ENCODE measurements around the gene RNF167. TPM values are rescaled to one million over a fixed set of nuclear protein-coding genes. Genes with fewer than 3 reads are reported as not detected.

The RNF167 gene
- total and polyA plus RNA-seq, 2 of the 13 experiments (the other 11 are each of a cell fraction or from before 2014, with no cell fraction given), result 44.1 to 45.4 TPM

DNA sequence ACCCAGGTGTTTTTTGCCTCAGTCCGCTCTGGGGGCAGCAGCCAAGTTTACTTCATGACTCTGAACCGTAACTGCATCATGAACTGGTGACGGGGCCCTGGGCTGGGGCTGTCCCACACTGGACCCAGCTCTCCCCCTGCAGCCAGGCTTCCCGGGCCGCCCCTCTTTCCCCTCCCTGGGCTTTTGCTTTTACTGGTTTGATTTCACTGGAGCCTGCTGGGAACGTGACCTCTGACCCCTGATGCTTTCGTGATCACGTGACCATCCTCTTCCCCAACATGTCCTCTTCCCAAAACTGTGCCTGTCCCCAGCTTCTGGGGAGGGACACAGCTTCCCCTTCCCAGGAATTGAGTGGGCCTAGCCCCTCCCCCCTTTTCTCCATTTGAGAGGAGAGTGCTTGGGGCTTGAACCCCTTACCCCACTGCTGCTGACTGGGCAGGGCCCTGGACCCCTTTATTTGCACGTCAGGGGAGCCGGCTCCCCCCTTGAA lies 42.8 kb upstream of the RNF167 start:
- H3K36me3 ChIP-seq (replicated peaks in 1 of 2; ENCODE audit: control insufficient read depth in 1 of 2, insufficient read depth in 2 of 2, low read length in 2 of 2), result peaks cover 26 to 50% of the 10 kb centered on the region in 2 experiments; a peak in 4 of 5 replicates
- no peaks in the 10 kb centered on the region for H3K27me3 ChIP-seq (ENCODE audit: control insufficient read depth in 1 of 2, insufficient read depth in 2 of 2, low read length in 2 of 2)
- no TSS peak for BruUV-seq (replicated peaks)
- H2AFZ ChIP-seq (ENCODE audit: low read length), result no peak overlapping the region
- POLR2A ChIA-PET, result no interaction called here
- H3K79me2 ChIP-seq (ENCODE audit: insufficient read depth, low read length), result no peaks in the 10 kb centered on the region
- in situ Hi-C loops (cut with HindIII; ENCODE audit: extremely low pct_ligation_motif_present, low pct_unique_long_range_greater_than_20kb), result loop anchor here (10.0 kb wide), 1 partner anchor 342 kb away; the partner anchor contains the start of gene MYBBP1A
- DNase-seq (ENCODE audit: low spot score) (no peak), ATAC-seq (no peak), FAIRE-seq (no peak)
- H3K9ac ChIP-seq (ENCODE audit: insufficient read depth, low read depth, low read length), result no peak overlapping the region
- no peak overlapping the region for H3K4me3 ChIP-seq (replicated peaks in 1 of 3; ENCODE audit: insufficient read depth in 1 of 3, low read depth in 2 of 3, low read length in 3 of 3)
- TF ChIP-seq MAZ (IDR thresholded peaks at IDR 0.05; ENCODE audit: borderline replicate concordance, low read depth, low read length) (no peak), MAZ (CRISPR knock-in tag; IDR thresholded peaks at IDR 0.05; ENCODE audit: low read depth) (no peak), YY1 (IDR thresholded peaks at IDR 0.05; ENCODE audit: insufficient read depth, insufficient replicate concordance, low read depth, low read length) (no peak), ZNF652 (CRISPR knock-in tag; IDR thresholded peaks at IDR 0.05; ENCODE audit: borderline replicate concordance, low read depth) (no peak), ZNF510 (CRISPR knock-in tag; IDR thresholded peaks at IDR 0.05; ENCODE audit: low read depth) (no peak)
- intact Hi-C loops (cut with micrococcal nuclease; ENCODE audit: unreplicated experiment), result no loop called here
- CTCF ChIA-PET (ENCODE audit: low intra/inter-chr PET ratio, low total read pairs), result no interaction called here
- no peaks in the 10 kb centered on the region for H3K4me1 ChIP-seq (ENCODE audit: insufficient read depth, low read length)
- H3K9me3 ChIP-seq (ENCODE audit: low read length), result no peaks in the 10 kb centered on the region
- no peak overlapping the region for H3K27ac ChIP-seq (ENCODE audit: extremely low read length, insufficient read depth, low read length)
- H3K4me2 ChIP-seq (ENCODE audit: low read depth, low read length), result no peak overlapping the region
- 94% methylated on average over 10 of the region's 10 CpGs for WGBS (ENCODE audit: low lambda C conversion rate)
- no peaks in the 10 kb centered on the region for H4K20me1 ChIP-seq (ENCODE audit: insufficient read depth, low read length)

DNA sequence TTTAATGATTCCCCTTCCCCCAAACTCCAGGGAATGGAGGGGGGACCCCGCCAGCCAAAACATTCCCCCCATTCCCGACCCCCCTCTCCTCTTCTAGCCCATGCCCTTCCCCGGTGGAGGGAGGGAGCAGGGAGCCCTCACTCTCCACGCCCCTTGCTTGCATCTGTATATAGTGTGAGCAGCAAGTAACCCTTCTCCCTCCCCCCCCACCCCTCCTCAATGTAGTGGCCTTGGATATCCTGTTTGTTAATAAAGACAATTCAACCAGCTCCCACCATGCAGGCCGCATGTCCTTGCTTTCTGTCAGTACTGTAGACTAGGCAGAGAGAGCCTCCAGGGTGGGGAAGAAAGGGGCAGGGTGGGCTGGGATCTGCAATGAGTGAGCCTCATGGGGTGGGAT lies 42.3 kb upstream of the RNF167 start:
- ATAC-seq, result no peak
- intact Hi-C loops (cut with micrococcal nuclease; ENCODE audit: unreplicated experiment), result no loop called here
- Histone ChIP-seq H3K27ac (ENCODE audit: extremely low read length, insufficient read depth, low read length) (no peak overlapping the region), H3K4me1 (ENCODE audit: insufficient read depth, low read length) (peaks cover under 1% of the 10 kb centered on the region; the same call in 1 of the 2 replicates), H3K4me2 (ENCODE audit: low read depth, low read length) (no peak overlapping the region), H2AFZ (ENCODE audit: low read length) (no peak overlapping the region), H3K27me3 (ENCODE audit: control insufficient read depth in 1 of 2, insufficient read depth in 2 of 2, low read length in 2 of 2) (no peaks in the 10 kb centered on the region), H3K9me3 (ENCODE audit: low read length) (no peaks in the 10 kb centered on the region), H3K4me3 (replicated peaks in 1 of 3; ENCODE audit: insufficient read depth in 1 of 3, low read depth in 2 of 3, low read length in 3 of 3) (no peak overlapping the region), H4K20me1 (ENCODE audit: insufficient read depth, low read length) (no peaks in the 10 kb centered on the region), H3K36me3 (replicated peaks in 1 of 2; ENCODE audit: control insufficient read depth in 1 of 2, insufficient read depth in 2 of 2, low read length in 2 of 2) (peaks cover 26 to 46% of the 10 kb centered on the region in 2 experiments; a peak in 4 of 5 replicates), H3K9ac (ENCODE audit: insufficient read depth, low read depth, low read length) (no peak overlapping the region), H3K79me2 (ENCODE audit: insufficient read depth, low read length) (no peaks in the 10 kb centered on the region)
- ChIA-PET CTCF (ENCODE audit: low intra/inter-chr PET ratio, low total read pairs) (no interaction called here), POLR2A (no interaction called here)
- no TSS peak for BruUV-seq (replicated peaks)
- WGBS (ENCODE audit: low lambda C conversion rate), result 90% methylated on average over 5 of the region's 5 CpGs
- TF ChIP-seq, protein P1, sequence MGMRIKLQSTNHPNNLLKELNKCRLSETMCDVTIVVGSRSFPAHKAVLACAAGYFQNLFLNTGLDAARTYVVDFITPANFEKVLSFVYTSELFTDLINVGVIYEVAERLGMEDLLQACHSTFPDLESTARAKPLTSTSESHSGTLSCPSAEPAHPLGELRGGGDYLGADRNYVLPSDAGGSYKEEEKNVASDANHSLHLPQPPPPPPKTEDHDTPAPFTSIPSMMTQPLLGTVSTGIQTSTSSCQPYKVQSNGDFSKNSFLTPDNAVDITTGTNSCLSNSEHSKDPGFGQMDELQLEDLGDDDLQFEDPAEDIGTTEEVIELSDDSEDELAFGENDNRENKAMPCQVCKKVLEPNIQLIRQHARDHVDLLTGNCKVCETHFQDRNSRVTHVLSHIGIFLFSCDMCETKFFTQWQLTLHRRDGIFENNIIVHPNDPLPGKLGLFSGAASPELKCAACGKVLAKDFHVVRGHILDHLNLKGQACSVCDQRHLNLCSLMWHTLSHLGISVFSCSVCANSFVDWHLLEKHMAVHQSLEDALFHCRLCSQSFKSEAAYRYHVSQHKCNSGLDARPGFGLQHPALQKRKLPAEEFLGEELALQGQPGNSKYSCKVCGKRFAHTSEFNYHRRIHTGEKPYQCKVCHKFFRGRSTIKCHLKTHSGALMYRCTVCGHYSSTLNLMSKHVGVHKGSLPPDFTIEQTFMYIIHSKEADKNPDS (CRISPR knock-in tag; IDR thresholded peaks at IDR 0.05), result no peak
- TF ChIP-seq, protein P2, sequence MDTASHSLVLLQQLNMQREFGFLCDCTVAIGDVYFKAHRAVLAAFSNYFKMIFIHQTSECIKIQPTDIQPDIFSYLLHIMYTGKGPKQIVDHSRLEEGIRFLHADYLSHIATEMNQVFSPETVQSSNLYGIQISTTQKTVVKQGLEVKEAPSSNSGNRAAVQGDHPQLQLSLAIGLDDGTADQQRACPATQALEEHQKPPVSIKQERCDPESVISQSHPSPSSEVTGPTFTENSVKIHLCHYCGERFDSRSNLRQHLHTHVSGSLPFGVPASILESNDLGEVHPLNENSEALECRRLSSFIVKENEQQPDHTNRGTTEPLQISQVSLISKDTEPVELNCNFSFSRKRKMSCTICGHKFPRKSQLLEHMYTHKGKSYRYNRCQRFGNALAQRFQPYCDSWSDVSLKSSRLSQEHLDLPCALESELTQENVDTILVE (CRISPR knock-in tag; IDR thresholded peaks at IDR 0.05), result no peak
- TF ChIP-seq PAWR (CRISPR knock-in tag; IDR thresholded peaks at IDR 0.05; ENCODE audit: borderline replicate concordance) (no peak), RORA (CRISPR knock-in tag; IDR thresholded peaks at IDR 0.05) (no peak), SKI (IDR thresholded peaks at IDR 0.05; ENCODE audit: partially characterized antibody) (no peak)
- no peak for DNase-seq (ENCODE audit: low spot score)
- in situ Hi-C loops (cut with HindIII; ENCODE audit: extremely low pct_ligation_motif_present, low pct_unique_long_range_greater_than_20kb), result loop anchor here (10.0 kb wide), 1 partner anchor 343 kb away; the partner anchor contains the start of gene MYBBP1A
- FAIRE-seq, result no peak

Data from HepG2 (cell line).